K562 (cell line): ENCODE measurements around the gene MTERF4. TPM values are rescaled to one million over a fixed set of nuclear protein-coding genes. Genes with fewer than 3 reads are reported as not detected.

Source experiments
- ATAC-seq: fragments of 200-7000 bp; cut with Tn5 transposase; 3 replicates; pipeline ENCODE4 v1.9.1; 2020; ENCODE audit warnings: moderate library complexity
- BruUV-seq: library from RNA; stranded (reverse); fragments of 400-500 nt; replicated peaks from 2 replicates; lab custom pipeline; 2021; lab: Mats Ljungman, UMichigan
- CTCF ChIA-PET: fragments of 300-600 bp; formaldehyde crosslinking; extraction: SDS; loops from one replicate; lab custom pipeline; 2021; ENCODE audit warnings: low intra/inter-chr PET ratio; lab: Yijun Ruan, JAX
- POLR2A ChIA-PET: fragments of 300-600, 350-650 bp; sonication (Branson Sonifier 250); formaldehyde crosslinking; extraction: SDS; loops from one replicate; lab custom pipeline; 2021; ENCODE audit warnings: antibody characterized with exemption, inconsistent platforms; lab: Yijun Ruan, JAX
- DNase-seq, 4 experiments: peaks; one replicate each; pipeline versions ENCODE4 v3.0.0 to v3.0.0-alpha.2; 2011 to 2018; ENCODE audit warnings: low spot score in 3 of 4, mixed read lengths in 3 of 4; ENCODE audit errors: extremely low read depth in 1 of 4
- FAIRE-seq: peaks from 2 replicates; lab custom pipeline; 2011; peaks lifted over from hg19 to GRCh38; lab: Jason Lieb, UNC
- H2AFZ ChIP-seq: 2 replicates; pipeline ENCODE4 v1.6.0; 2011; ENCODE audit warnings: low read depth, low read length, control low read depth, inconsistent platforms
- H3K27ac ChIP-seq: fragments of 200-600 bp; 3 replicates; pipeline ENCODE4 v1.8.0; 2011; ENCODE audit warnings: low read depth, mild to moderate bottlenecking, control low read depth, inconsistent platforms, low read length, moderate library complexity, mixed read lengths; ENCODE audit errors: extremely low read depth
- H3K27me3 ChIP-seq, 2 experiments: fragments of 300-600 bp in 1 of 2; 2 replicates in 1 of 2; 3 replicates in 1 of 2; pipeline versions ENCODE4 v1.6.0 to v1.8.0; 2011; ENCODE audit warnings: inconsistent platforms in 2 of 2, low read length in 2 of 2, mild to moderate bottlenecking in 1 of 2, mixed read lengths in 1 of 2, moderate library complexity in 1 of 2; ENCODE audit not compliant: control insufficient read depth in 2 of 2, insufficient read depth in 2 of 2
- H3K36me3 ChIP-seq: fragments of 300-600 bp; 3 replicates; pipeline ENCODE4 v1.8.0; 2011; ENCODE audit warnings: mild to moderate bottlenecking, low read length, inconsistent platforms; ENCODE audit not compliant: control insufficient read depth, insufficient read depth
- H3K4me1 ChIP-seq, 2 experiments: fragments of 200-600 bp in 1 of 2; replicated peaks in 1 of 2; 2 replicates in 1 of 2; 3 replicates in 1 of 2; pipeline versions ENCODE4 v1.5.1 to v1.8.0; 2011; ENCODE audit warnings: inconsistent platforms in 2 of 2, low read length in 2 of 2, mild to moderate bottlenecking in 1 of 2, mixed read lengths in 1 of 2, moderate library complexity in 1 of 2; ENCODE audit not compliant: control insufficient read depth in 2 of 2, insufficient read depth in 2 of 2
- H3K4me2 ChIP-seq: 2 replicates; pipeline ENCODE4 v1.6.1; 2011; ENCODE audit warnings: low read length, control low read depth, inconsistent platforms, mixed read lengths; ENCODE audit not compliant: insufficient read depth
- H3K4me3 ChIP-seq: fragments of 200-600 bp; sonication (generic), shearing (Covaris generic); 2 replicates; pipeline ENCODE4 v1.5.1; 2016; ENCODE audit warnings: control low read depth, inconsistent platforms
- H3K79me2 ChIP-seq: fragments of 200-600 bp; 3 replicates; pipeline ENCODE4 v1.8.0; 2011; ENCODE audit warnings: low read length, inconsistent platforms; ENCODE audit not compliant: control insufficient read depth, insufficient read depth
- H3K9ac ChIP-seq, 2 experiments: 2 replicates each; pipeline versions ENCODE4 v1.6.0 to v1.6.1; 2011; ENCODE audit warnings: low read depth in 2 of 2, low read length in 2 of 2, control low read depth in 1 of 2, inconsistent platforms in 1 of 2, mild to moderate bottlenecking in 1 of 2, mixed read lengths in 1 of 2; ENCODE audit not compliant: insufficient read depth in 1 of 2
- H3K9me1 ChIP-seq: one replicate; pipeline ENCODE4 v1.6.0; 2011; ENCODE audit warnings: inconsistent platforms, mild to moderate bottlenecking, low read length, moderate library complexity; ENCODE audit not compliant: control insufficient read depth, insufficient read depth
- H3K9me3 ChIP-seq: replicated peaks from 2 replicates; pipeline ENCODE4 v1.5.1; 2011; ENCODE audit warnings: low read depth, low read length, inconsistent platforms; ENCODE audit not compliant: control insufficient read depth, insufficient read depth
- H4K20me1 ChIP-seq: replicated peaks from 2 replicates; pipeline ENCODE4 v1.6.1; 2011; ENCODE audit warnings: low read length, inconsistent platforms, mixed read lengths; ENCODE audit not compliant: control insufficient read depth, insufficient read depth
- DPF2 ChIP-seq: fragments of 450-650 bp; IDR thresholded peaks from 2 replicates; pipeline ENCODE4 v1.6.1; 2016
- FOXM1 ChIP-seq, 2 experiments: fragments of 450-650 bp in 1 of 2; sonication (generic) in 1 of 2; formaldehyde crosslinking in 1 of 2; IDR thresholded peaks; 2 replicates each; pipeline versions ENCODE4 v1.6.1 to v1.9.0; 2017 to 2022; ENCODE audit warnings: low read depth in 2 of 2, mild to moderate bottlenecking in 2 of 2, missing genetic modification reagents in 1 of 2, moderate library complexity in 1 of 2
- IRF2 ChIP-seq: sonication (generic); formaldehyde crosslinking; IDR thresholded peaks from 2 replicates; pipeline ENCODE4 v1.8.1; 2022; ENCODE audit warnings: mild to moderate bottlenecking, missing genetic modification reagents
- PHF20 ChIP-seq: fragments of 450-650 bp; IDR thresholded peaks from 2 replicates; pipeline ENCODE4 v1.6.1; 2018; ENCODE audit not compliant: partially characterized antibody
- TCF7L2 ChIP-seq: fragments of 150-350 bp; IDR thresholded peaks from 2 replicates; pipeline ENCODE4 v1.6.1; 2016; ENCODE audit warnings: low read depth, mild to moderate bottlenecking, low read length, moderate library complexity
- ZNF24 ChIP-seq: fragments of 450-650 bp; IDR thresholded peaks from 2 replicates; pipeline ENCODE4 v1.6.1; 2016
- whole genome bisulfite sequencing: fragments of 100-300 bp; shearing (Covaris generic); methylation state at CpG from one replicate; pipeline ENCODE4 v1.1.6; 2016; ENCODE audit warnings: low coverage, mixed read lengths; ENCODE audit not compliant: insufficient coverage; ENCODE audit errors: missing lambda C conversion rate; 5-methylcytosine and 5-hydroxymethylcytosine counted together
- in situ Hi-C: fragments of 300-500 bp; cut with MboI; formaldehyde crosslinking; loops from 4 replicates; pipeline ENCODE4 v1.15.0; 2018; ENCODE audit warnings: inconsistent platforms, mixed read lengths
- intact Hi-C: fragments of 100-400 bp; cut with micrococcal nuclease; formaldehyde crosslinking; loops from 2 replicates; pipeline ENCODE4 v1.14.2; 2022
- polyA plus RNA-seq, 8 experiments: library from polyadenylated mRNA; depleted of rRNA in 4 of 8; stranded (reverse) in 5 of 8; unstranded in 3 of 8; fragments of >200 nt; fragmentation: Nextera tagmentation in 2 of 8; fragmentation: Illumina TruSeq in 1 of 8; extraction: Ambion mirVana in 2 of 8; extraction: Trizol in 1 of 8; gene quantifications; 2 replicates each; pipeline versions ENCODE4 v1.2.1 to v1.2.3, GENCODE V29; 2011 to 2014; ENCODE audit warnings: inconsistent platforms in 1 of 8, missing spikeins in 1 of 8
- total RNA-seq, 7 experiments: library from RNA; depleted of rRNA in 6 of 7; stranded (reverse); fragments of >200 nt in 6 of 7; fragmentation: Illumina TruSeq in 2 of 7; extraction: Trizol in 2 of 7; gene quantifications; 2 replicates each; pipeline versions ENCODE4 v1.2.1 to v1.2.3, GENCODE V29; 2011 to 2021; ENCODE audit warnings: low replicate concordance in 1 of 7

Gene MTERF4
- total and polyA plus RNA-seq, 9 of the 15 experiments (the other 6 are each of a cell fraction or from before 2014, with no cell fraction given), result 15.3 to 29.6 (median 21.2) TPM

DNA sequence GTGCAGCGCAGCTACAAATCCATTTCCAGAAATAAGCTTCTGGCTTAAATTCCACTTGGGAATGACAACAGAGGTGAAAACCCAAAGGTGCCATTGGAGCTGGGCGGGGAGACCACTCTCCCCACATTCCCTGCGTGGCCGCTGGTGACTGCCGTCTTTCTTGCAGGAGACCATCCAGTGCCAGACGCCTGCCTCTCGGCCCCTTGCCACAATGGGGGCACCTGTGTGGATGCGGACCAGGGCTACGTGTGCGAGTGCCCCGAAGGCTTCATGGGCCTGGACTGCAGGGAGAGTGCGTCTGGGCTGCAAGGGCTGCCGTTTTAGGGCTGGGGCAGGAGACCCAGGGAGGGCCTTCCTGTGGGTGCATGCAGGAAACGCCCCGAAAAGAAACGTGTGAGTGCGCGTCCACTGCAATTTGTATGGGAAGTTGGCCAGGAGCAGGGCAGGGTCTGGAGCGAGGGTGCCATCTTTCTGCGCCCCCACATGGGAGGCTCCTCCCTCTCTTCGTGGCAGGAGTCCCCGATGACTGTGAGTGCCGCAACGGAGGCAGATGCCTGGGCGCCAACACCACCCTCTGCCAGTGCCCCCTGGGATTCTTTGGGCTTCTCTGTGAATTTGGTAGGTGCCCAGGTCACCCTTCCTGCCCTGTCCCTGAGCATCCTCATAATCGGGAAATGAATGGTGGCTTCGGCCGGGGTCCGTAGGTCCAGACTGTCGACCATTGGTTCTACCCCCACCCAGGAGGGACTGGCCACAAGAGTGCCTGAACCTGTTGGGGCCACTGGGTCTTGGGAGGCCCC lies 53.7 kb downstream of the MTERF4 start:
- Histone ChIP-seq H3K9ac (no peak overlapping the region), H3K9me1 (no peaks in the 10 kb centered on the region), H4K20me1 (peaks cover 3% of the 10 kb centered on the region; the same call in 1 of the 2 replicates), H3K4me1 (no peaks in the 10 kb centered on the region; a peak in 1 of 5 replicates), H3K4me2 (no peak overlapping the region), H3K9me3 (no peaks in the 10 kb centered on the region), H3K4me3 (no peak overlapping the region), H3K79me2 (no peaks in the 10 kb centered on the region), H2AFZ (no peak overlapping the region), H3K27me3 (peaks cover 0 to 30% of the 10 kb centered on the region in 2 experiments; a peak in 2 of 5 replicates), H3K27ac (no peak overlapping the region), H3K36me3 (no peaks in the 10 kb centered on the region)
- TF ChIP-seq DPF2 (no peak), TCF7L2 (no peak), ZNF24 (no peak), PHF20 (no peak), IRF2 (CRISPR knock-in tag) (no peak), FOXM1 (IDR thresholded peaks at IDR 0.05; ENCODE audit: low read depth) (no peak), FOXM1 (CRISPR knock-in tag; IDR thresholded peaks at IDR 0.05; ENCODE audit: low read depth) (no peak)
- ChIA-PET POLR2A (interaction anchor here (0.6 to 1.6 kb wide), 2 partner anchors 10 to 186 kb away, joined by 3 to 4 read pairs; no protein-coding TSS in a partner anchor), CTCF (no interaction called here)
- intact Hi-C loops (no loop called here), in situ Hi-C loops (no loop called here)
- no peak for FAIRE-seq
- no TSS peak for BruUV-seq
- no peak for DNase-seq
- 5% methylated on average over 23 of the region's 30 CpGs for WGBS
- ATAC-seq, result no peak
